GM19455 (cell line): ENCODE results near the gene ZNF292.
"Not testable (repeated sequence)": the region's sequence is repeated elsewhere in the genome, so short reads cannot be mapped to it uniquely, and the experiment has no call there.

ENCODE experiments used
- ATAC-seq: cut with Tn5 transposase; IDR thresholded peaks from one replicate; pipeline ENCODE4 v1.9.1; 2021; ENCODE audit not compliant: unreplicated experiment

ZNF292 gene

DNA sequence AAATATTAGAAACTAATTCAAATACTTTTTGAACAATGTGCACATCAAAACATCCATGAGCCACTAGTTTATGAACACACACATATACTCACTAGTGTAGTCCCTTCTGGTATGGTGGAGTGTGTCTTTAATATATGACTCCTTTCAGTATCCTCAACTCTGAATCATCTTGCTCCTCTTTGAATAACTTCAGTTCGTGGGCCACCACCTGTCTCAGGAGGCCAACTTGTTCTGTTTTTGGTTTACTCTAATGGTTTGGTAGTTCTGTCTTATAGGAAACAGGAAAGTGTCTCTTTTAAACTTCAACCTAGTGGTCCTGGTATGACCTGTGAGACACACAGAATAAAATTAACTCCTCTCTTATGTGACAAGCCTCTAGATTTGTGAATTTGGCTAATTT is 55.6 kb downstream of the ZNF292 start:
- ATAC-seq: peak; percentile 98

DNA sequence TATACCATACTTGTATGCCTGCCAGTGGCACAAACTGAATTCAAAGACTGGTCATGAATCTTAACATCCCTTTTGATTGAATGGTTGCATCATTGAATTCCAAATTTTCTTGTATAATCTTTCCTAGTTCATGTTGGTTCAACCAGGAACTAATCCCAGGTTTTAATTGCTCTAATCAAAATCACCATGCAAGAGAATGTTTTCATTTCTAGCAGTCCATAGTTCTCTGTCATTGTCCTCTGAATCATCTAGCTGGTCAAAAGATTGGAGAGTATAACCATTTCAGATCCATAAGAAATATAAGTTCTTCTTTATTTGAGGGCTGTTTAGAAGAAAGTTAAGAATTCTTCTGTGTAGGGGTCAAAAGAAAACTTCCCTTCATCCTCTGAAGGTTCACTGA is 57.2 kb downstream of the ZNF292 start:
- no peak for ATAC-seq

DNA sequence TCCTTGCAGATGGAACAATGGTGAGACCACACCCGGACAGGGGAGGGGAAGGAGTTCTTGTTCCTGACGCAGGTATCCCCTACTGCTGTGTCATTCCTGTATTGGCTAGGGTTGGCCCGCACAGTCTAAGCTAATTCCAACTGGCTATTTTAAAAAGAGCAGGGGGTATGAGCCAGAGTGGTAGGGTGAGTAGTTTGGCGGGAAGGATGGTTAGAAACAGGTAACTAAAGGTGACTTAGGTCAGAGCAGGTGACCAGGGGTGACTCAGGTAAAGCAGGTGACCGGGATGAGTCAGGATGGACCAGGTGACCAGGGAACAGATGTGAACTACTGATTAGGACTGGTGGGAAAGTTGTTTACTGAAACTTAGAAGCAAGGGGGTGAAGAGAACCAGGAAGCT is 58.0 kb downstream of the ZNF292 start:
- no peak for ATAC-seq

- ATAC-seq: no peak
Observed at GRCh38 chr6:87214831-87215230, 59.5 kb downstream of the ZNF292 start.

GRCh38 chr6:87220997-87221396 is 65.6 kb downstream of the ZNF292 start:
- ATAC-seq: no peak

- no peak for ATAC-seq
Observed at GRCh38 chr6:87222676-87223075, 67.3 kb downstream of the ZNF292 start.

- no peak for ATAC-seq
Observed at GRCh38 chr6:87224971-87225370, 69.6 kb downstream of the ZNF292 start.

DNA sequence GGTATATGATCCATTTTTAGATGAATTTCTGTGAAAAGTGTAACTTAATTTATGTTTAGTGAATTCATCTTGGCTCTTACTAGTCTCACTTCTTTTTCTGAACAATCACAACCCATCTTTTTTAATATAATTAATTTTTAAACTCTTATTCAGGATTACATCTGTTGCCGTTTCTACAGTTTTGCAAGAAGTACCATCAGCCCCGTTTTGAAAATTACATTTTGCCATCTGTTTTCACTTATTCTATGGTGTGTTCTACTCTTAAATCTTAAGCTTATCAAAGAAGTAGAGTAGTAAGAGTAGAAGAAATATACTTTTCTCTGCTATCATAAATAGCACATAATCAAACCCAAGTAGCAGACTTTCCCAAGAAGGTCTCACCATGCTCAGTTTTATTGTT is 70.1 kb downstream of the ZNF292 start:
- no peak for ATAC-seq

GRCh38 chr6:87225937-87226336 is 70.6 kb downstream of the ZNF292 start:
- ATAC-seq: no peak

DNA sequence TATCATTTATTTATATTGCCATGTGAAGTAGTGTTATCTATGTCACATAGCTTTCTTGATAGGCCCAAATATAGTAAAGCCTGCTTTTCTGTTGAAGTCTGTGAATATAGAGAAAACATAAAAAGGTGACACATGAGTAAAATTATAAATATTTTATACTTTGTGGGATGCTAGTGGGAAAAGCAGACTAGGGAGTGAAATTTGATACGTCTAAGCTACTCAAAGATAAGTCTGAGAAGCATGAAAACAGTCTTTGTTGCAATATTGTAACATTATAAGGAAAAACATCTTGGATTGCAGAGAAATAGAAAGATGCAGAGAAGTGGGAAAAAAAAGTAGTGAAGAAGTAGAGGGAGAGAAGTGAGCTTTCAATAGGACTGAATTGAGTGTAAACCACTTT is 75.4 kb downstream of the ZNF292 start:
- no peak for ATAC-seq

GRCh38 chr6:87237804-87238203 is 82.4 kb downstream of the ZNF292 start:
- ATAC-seq: no peak

GRCh38 chr6:87239098-87239635 is 83.8 kb downstream of the ZNF292 start:
- not testable (repeated sequence) for ATAC-seq

DNA sequence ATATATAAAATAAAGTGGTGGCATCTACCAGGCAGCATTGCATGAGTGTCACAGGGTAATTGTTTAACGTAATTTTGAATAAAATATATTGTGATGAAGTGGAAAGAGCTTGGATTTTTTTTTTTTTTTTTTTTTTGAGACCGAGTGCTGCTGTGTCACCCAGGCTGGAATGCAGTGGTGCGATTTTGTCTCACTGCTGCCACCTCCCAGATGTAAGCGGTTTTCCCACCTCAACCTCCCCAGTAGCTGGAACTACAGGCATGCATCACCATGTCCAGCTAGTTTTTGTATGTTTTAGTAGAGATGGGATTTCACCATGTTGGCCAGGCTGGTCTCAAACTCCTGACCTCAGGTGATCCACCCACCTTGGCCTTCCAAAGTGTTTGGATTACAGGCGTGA is 85.9 kb downstream of the ZNF292 start:
- ATAC-seq: no peak

DNA sequence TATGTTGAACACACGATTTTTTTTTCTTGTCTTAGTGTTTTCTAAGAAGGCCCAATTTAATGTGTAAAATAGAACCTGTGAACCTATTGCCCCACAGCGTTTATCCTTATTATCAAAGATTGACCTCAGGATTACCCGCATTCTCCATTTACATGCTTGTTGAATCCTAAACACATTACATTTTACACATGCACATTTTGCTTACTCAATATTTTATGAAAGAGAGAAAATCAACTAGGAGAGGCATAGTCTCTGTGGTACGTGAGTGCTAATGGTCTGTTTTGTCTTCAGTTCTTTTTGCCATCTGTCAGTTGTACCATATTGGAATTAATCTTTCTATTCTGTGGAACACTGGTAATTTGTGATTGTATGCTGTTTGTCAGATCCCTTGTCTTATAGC is 86.9 kb downstream of the ZNF292 start:
- no peak for ATAC-seq

- ATAC-seq: no peak
Observed at GRCh38 chr6:87243812-87244211, 88.4 kb downstream of the ZNF292 start.

DNA sequence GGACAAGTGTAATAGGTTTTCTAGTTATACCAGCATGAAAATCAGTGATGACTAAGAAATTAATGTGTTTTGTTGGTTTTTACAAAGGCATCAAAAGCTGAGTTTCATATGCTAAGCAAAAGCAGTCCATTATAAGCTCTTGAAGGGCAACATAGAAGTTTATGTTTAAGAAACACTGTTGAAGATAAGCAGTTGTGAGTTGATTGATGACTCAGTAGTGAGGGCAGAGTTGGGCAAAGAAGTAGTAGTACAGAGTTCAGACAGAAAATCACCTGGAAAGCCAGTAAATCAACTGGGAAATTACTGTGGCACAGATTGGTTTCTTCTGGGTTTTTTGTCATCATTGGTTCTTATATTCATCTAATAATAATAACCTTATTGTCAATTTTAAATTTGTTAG is 89.0 kb downstream of the ZNF292 start:
- ATAC-seq: no peak

DNA sequence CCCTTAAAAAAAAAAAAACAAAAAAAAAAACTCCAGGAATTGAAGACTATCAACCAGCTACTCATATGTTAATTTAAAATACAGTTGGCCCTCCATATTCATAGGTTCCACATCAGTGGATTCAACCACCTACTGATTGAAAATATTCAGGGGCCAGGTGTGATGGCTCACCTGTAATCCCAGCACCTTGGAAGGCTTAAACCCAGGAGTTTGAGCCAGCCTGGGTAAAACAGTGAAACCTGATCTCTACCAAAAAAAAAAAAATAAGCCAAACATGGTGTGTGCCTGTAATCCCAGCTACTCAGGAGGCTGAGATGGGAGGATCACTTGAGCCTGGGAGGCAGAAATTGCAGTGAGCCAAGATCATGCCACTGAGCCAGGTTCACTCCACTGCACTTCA is 94.7 kb downstream of the ZNF292 start:
- ATAC-seq: no peak

DNA sequence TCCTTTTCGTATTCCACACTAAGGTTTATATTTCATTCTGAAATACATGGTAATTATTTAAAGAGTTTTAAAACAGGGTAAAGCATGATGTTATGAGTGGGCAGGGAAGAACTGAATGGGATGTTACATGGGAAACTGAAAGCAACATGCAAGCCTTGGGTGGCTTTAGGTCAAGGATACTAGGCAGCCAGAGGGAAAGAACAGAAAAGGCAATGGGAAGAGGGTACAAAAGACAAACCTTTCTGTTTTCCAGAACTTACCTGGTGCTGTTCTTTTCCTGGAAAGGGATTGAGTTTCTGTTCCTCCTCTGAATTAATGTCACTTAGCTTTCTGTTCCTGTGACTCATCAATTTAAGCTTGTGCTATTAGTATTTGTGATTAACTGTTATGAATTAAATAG is 95.9 kb downstream of the ZNF292 start:
- no peak for ATAC-seq

- ATAC-seq: no peak
Observed at GRCh38 chr6:87251725-87252124, 96.4 kb downstream of the ZNF292 start.

DNA sequence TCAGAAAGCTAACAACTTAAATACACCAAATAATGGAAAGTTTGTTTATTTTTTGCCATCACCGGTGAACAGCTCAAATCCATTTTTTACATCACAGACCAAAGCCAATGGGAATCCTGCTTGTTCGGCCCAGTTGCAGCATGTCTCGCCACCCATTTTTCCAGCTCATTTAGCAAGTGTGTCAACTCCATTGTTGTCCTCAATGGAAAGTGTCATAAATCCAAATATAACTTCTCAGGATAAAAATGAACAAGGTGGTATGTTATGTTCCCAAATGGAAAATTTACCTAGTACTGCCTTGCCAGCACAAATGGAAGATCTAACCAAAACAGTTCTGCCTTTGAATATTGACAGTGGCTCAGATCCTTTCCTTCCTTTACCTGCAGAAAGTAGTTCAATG is 101.7 kb downstream of the ZNF292 start:
- no peak for ATAC-seq

DNA sequence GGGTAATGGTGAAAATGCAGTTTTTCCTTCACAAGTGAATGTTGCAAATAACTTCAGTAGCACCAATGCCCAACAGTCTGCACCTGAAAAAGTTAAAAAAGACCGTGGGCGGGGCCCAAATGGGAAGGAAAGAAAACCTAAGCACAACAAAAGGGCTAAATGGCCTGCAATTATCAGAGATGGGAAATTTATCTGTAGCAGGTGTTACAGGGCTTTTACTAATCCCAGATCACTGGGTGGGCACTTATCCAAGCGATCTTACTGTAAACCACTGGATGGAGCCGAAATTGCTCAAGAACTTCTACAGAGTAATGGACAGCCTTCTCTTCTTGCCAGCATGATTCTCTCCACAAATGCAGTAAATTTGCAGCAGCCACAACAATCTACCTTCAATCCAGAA is 102.2 kb downstream of the ZNF292 start:
- no peak for ATAC-seq

DNA sequence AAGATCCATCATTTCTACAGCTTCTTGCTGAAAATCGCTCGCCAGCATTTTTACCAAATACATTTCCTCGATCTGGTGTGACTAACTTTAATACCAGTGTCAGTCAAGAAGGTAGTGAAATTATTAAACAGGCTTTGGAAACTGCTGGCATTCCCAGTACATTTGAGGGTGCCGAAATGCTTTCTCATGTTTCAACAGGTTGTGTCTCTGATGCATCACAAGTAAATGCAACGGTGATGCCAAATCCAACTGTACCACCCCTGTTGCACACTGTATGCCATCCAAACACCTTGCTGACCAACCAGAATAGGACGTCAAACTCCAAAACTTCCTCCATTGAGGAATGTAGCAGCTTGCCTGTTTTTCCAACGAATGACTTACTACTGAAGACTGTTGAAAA is 102.6 kb downstream of the ZNF292 start:
- ATAC-seq: no peak

DNA sequence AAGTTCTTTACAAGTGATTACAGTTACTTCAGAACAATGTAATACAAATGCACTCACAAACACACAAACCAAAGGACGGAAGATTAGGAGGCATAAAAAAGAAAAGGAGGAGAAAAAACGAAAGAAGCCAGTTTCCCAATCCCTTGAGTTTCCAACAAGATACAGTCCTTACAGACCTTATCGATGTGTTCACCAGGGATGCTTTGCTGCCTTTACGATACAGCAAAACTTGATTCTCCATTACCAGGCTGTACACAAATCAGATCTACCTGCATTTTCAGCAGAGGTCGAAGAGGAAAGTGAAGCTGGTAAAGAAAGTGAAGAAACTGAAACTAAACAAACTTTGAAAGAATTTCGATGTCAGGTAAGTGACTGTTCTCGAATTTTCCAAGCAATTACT is 104.4 kb downstream of the ZNF292 start:
- ATAC-seq: no peak

DNA sequence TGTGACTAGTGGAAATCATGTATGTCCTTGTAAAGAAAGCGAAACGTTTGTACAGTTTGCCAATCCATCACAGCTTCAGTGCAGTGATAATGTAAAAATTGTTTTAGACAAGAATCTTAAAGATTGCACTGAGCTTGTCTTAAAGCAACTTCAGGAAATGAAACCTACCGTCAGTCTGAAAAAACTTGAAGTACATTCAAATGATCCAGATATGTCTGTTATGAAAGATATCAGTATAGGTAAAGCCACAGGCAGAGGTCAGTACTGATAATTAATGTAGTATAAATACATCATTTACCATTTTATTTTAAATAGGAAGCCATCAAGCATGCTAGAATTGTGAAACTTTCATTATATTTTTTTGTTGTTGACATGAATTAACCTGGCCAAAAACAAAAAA is 106.2 kb downstream of the ZNF292 start:
- no peak for ATAC-seq
